Skin epidermis (tissue), 12 donors: ENCODE results near the gene PPIP5K2.
A peak's percentile ranks its signal among the peaks of the same experiment; 100 is the strongest.
"Not testable (repeated sequence)": the region's sequence is repeated elsewhere in the genome, so short reads cannot be mapped to it uniquely, and the experiment has no call there.

Experiments used
- H3K27ac ChIP-seq, 21 experiments: fragments of 200-600 bp; sonication (generic) in 11 of 21; one replicate each; pipeline ENCODE4 v1.5.0; 2020; ENCODE audit warnings: mild to moderate bottlenecking in 3 of 21, inconsistent platforms in 2 of 21, moderate library complexity in 2 of 21
- H3K4me3 ChIP-seq, 7 experiments: fragments of 200-600 bp; sonication (generic) in 2 of 7; one replicate each; pipeline ENCODE4 v1.5.0; 2020; ENCODE audit warnings: inconsistent platforms in 2 of 7, mild to moderate bottlenecking in 2 of 7, moderate library complexity in 1 of 7

Gene PPIP5K2

GRCh38 chr5:103119765-103120606 lies at the start of gene PPIP5K2, which contains the start of gene GIN1:
Gene PPIP5K2, plus strand, starts transcription at chr5:103120301. Its CDS starts 9,289 bp downstream, at chr5:103129590.
Gene GIN1, minus strand, starts transcription at chr5:103120138. Its CDS starts 11,431 bp downstream, at chr5:103108707.
- Histone ChIP-seq H3K27ac (peak within 1 kb of the TSS; percentile 60 to 98 (median 93)), H3K4me3 (peak within 1 kb of the TSS; percentile 69 to 92 (median 83))

- not testable (repeated sequence) for H3K27ac ChIP-seq, H3K4me3 ChIP-seq
Observed at GRCh38 chr5:103073500-103073899, 46.6 kb upstream of the PPIP5K2 start.

GRCh38 chr5:103075442-103075841 lies 44.7 kb upstream of the PPIP5K2 start:
- H3K27ac ChIP-seq = no peak overlapping the region
- H3K4me3 ChIP-seq = no peak overlapping the region

GRCh38 chr5:103079796-103080195 lies 40.3 kb upstream of the PPIP5K2 start:
- Histone ChIP-seq H3K27ac (no peak overlapping the region), H3K4me3 (no peak overlapping the region)

DNA sequence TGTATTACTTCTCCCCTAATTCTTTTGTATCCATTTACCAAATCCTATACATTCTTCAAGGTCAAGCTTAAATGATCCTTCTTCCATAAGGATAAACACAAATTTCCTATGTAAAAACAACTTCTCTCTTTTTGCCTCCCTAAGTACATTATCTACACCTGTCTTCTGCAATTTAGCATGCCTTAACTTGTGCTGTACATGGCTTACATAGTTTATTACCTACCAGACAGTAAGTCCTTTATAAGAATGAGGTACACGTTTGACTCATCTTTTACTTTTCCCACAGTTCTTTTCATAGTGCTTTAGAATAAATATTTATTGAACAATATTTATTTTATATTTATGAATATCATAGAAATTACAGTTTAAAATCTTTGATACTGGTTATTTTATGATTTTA lies 33.6 kb upstream of the PPIP5K2 start:
- Histone ChIP-seq H3K27ac (no peak overlapping the region), H3K4me3 (no peak overlapping the region)

- H3K4me3 ChIP-seq = no peak overlapping the region
- no peak overlapping the region for H3K27ac ChIP-seq
Observed at GRCh38 chr5:103089272-103089671, 30.8 kb upstream of the PPIP5K2 start.

DNA sequence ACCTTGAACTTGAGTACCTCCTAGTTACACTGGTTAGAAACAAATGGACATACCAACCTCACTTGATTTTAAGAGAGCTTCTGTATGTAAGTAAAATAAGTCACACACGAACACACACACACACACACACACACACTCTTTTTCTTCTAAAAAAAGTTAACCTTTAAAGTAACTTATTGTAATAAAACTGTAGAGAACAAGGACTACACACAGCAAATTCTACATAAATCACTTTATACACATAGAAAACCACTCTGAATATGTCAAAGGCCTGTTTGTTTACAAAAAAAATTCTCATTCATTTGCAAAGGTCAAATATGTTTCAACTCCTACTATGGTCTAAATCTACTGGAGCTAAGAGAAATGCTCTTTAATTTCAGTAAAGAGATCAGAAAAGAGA lies 29.3 kb upstream of the PPIP5K2 start:
- H3K4me3 ChIP-seq = no peak overlapping the region
- no peak overlapping the region for H3K27ac ChIP-seq

DNA sequence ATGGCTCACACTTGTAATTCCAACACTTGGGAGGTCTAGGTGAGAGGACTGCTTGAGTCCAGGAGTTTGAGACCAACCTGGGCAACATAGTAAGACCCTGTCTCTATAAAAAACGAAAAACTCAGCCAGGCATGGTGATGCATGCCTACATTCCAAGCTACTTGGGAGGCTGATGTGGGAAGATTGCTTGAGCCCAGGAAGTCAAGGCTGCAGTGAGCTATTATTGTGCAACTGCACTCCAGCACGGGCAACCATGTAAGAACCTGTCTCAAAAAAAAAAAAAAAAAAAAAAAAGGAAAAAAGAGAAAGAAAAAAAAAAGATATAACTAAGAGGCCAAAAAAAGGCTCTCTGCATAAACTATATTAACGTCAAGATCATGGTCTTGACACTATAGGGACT lies 27.4 kb upstream of the PPIP5K2 start:
- no peak overlapping the region for H3K4me3 ChIP-seq
- H3K27ac ChIP-seq = no peak overlapping the region

- no peak overlapping the region for H3K27ac ChIP-seq
Observed at GRCh38 chr5:103093727-103094126, 26.4 kb upstream of the PPIP5K2 start.

GRCh38 chr5:103094737-103095136 lies 25.4 kb upstream of the PPIP5K2 start:
- H3K4me3 ChIP-seq = no peak overlapping the region
- H3K27ac ChIP-seq = no peak overlapping the region

More at GRCh38 chr5:103093727-103094126, 26.4 kb upstream of the PPIP5K2 start:
- no peak overlapping the region for H3K4me3 ChIP-seq

DNA sequence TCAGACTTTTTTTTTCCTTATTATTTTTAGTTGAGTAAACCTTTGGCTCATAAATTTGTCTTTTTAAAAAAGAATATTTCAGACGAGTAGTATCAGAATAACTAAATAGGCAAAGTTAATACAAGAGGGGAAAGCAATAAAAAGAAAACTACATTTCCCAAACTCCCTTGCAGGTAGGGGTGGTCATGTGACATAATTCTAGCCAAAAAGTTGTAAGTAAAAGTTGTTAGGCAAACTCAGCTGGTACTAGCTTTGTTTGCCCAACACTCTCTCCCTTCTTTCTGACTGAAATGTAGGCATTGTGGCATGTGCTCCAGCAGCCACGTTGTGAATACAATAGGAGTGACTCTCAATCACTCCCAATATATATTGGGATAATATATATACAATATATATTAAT lies 21.1 kb upstream of the PPIP5K2 start:
- H3K27ac ChIP-seq = no peak overlapping the region
- no peak overlapping the region for H3K4me3 ChIP-seq

GRCh38 chr5:103101079-103101750 lies 18.9 kb upstream of the PPIP5K2 start:
- no peak overlapping the region for H3K27ac ChIP-seq
- H3K4me3 ChIP-seq = no peak overlapping the region

- Histone ChIP-seq H3K4me3 (no peak overlapping the region), H3K27ac (no peak overlapping the region)
Observed at GRCh38 chr5:103102234-103102633, 17.9 kb upstream of the PPIP5K2 start.

DNA sequence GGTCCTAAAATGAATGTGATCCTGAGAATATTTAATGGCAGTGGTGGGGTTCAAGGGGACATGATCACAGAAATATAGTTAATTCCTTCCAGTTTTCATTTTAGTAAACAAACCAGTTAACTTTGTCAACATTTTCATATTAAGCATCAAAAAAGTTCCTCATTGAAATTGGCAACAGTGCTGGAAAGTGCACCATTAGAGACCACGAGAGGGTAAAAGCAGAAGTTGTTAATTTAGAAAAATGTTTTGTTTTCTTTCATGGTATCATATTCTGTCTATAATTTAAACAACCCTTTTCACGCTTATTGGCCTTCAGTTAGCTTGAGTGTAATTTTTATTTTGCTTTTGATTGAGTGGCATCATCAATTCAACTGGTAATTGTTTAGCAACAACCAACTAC lies 12.0 kb upstream of the PPIP5K2 start:
- no peak overlapping the region for H3K4me3 ChIP-seq
- no peak overlapping the region for H3K27ac ChIP-seq

GRCh38 chr5:103109277-103109676 lies 10.8 kb upstream of the PPIP5K2 start:
- Histone ChIP-seq H3K4me3 (no peak overlapping the region), H3K27ac (no peak overlapping the region)

DNA sequence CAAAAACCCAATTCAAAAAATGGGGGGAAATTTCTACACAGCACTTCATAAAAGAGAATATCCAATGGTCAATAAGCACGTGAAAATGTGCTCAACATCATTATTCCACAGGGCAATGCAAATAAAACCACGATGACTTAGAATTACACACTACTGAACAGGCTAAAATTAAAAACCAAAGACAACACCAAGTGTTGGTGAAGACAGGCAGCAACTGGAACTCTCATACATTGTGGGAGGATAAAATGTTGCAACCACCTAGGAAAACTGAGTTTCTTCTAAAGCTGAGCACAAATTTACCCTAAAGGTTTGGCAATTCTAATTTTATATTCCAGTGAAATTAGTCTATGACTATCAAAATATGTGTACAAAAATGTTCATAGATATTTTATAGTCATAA lies 9.7 kb upstream of the PPIP5K2 start:
- Histone ChIP-seq H3K27ac (no peak overlapping the region), H3K4me3 (no peak overlapping the region)

- Histone ChIP-seq H3K4me3 (no peak overlapping the region), H3K27ac (peak overlapping the region in 1 of 21 experiments; percentile 49)
Observed at GRCh38 chr5:103111468-103111867, 8.6 kb upstream of the PPIP5K2 start.

DNA sequence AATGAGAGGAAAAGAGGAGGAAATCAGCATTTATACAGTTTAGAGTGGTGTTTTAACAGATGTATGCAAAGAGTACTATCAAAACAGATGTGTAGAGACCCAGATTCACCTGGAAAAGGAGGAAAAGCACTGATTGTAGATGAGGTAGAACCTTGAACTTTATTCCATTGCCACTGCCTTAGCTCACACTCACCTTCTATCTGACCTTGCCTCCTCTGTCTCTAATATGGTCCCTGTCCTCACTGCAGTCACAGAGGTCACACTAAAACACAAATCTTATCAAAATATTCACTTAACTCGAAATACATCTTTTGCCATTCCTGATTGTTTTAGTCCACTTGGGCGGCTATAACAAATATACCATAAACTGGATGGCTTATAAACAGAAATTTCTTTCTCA lies 7.2 kb upstream of the PPIP5K2 start:
- H3K27ac ChIP-seq = peak overlapping the region in 1 of 21 experiments; percentile 49
- H3K4me3 ChIP-seq = no peak overlapping the region

DNA sequence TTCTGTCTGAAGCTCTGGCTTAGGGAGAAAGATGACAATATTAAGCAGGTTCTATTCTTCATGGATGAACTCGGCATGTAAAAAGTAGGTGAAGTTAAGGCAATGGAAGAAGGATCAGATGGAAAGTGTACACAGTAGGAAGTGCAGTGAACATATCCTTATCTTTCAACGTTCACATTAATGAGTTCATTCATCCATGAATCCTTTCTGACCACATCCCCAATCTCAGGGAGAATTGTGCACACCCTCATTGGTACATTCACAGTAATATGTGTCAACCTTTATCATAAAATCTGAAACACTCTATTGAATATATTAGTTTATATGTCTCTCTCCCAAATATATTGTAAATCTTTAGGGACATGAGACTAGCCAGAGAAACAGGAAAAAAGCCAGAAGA lies 5.7 kb upstream of the PPIP5K2 start:
- no peak overlapping the region for H3K4me3 ChIP-seq
- H3K27ac ChIP-seq = no peak overlapping the region

GRCh38 chr5:103117471-103117991 lies 2.6 kb upstream of the PPIP5K2 start:
- Histone ChIP-seq H3K27ac (no peak overlapping the region), H3K4me3 (no peak overlapping the region)
